Epithelial cell of proximal tubule (primary cell): Measurements from ENCODE around the gene RAB10. TPM values are rescaled to one million over a fixed set of nuclear protein-coding genes. Genes with fewer than 3 reads are reported as not detected.
A peak's percentile ranks its signal among the peaks of the same experiment; 100 is the strongest.

Source experiments
- DNase-seq: peaks from one replicate; pipeline ENCODE4 v3.0.0-alpha.2; 2011; ENCODE audit warnings: low read depth
- H3K4me3 ChIP-seq: 2 replicates; pipeline ENCODE4 v1.5.1; 2011; ENCODE audit warnings: low read depth, mild to moderate bottlenecking, low read length
- total RNA-seq: library from RNA; depleted of rRNA; stranded (reverse); fragments of >200 nt; gene quantifications from 2 replicates; pipeline ENCODE4 v1.2.3, GENCODE V29; 2015
- TF ChIP-seq, protein P1 (sequence below): conservative IDR thresholded peaks from 2 replicates; pipeline ENCODE4 v1.5.1; 2012; ENCODE audit warnings: low read depth, mild to moderate bottlenecking, low read length

RAB10 gene
- total RNA-seq, 1 donor from 2014 or later, result 154 TPM

DNA sequence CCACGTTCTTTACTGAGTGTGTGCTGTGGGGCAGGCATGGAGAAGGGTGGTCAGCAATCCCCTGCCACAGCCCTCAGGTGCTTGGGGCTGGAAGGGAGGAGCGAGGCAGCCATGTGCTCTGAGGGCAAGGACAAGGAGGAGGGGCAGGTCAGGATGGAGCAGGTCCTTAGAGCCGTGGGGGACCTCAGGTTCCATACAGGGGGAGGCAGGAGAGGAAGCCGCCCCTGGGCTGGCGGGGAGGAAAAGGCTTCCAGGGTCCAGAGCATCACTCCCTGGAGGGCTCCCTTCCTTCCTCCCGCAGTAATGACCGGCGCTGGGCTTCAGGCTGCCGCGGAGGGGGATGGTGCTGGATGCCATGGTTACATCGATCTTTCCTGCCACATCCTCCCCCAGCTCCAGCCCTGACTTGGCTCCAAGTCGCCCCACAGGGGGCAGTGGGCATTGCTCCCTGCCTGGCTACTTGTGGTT lies 145.6 kb downstream of the RAB10 start:
- no peak for DNase-seq
- H3K4me3 ChIP-seq, result no peak overlapping the region
- TF ChIP-seq, protein P1, sequence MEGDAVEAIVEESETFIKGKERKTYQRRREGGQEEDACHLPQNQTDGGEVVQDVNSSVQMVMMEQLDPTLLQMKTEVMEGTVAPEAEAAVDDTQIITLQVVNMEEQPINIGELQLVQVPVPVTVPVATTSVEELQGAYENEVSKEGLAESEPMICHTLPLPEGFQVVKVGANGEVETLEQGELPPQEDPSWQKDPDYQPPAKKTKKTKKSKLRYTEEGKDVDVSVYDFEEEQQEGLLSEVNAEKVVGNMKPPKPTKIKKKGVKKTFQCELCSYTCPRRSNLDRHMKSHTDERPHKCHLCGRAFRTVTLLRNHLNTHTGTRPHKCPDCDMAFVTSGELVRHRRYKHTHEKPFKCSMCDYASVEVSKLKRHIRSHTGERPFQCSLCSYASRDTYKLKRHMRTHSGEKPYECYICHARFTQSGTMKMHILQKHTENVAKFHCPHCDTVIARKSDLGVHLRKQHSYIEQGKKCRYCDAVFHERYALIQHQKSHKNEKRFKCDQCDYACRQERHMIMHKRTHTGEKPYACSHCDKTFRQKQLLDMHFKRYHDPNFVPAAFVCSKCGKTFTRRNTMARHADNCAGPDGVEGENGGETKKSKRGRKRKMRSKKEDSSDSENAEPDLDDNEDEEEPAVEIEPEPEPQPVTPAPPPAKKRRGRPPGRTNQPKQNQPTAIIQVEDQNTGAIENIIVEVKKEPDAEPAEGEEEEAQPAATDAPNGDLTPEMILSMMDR, result no peak

GRCh38 chr2:26182441-26182840 lies 148.6 kb downstream of the RAB10 start:
- TF ChIP-seq, protein P1, result no peak
- DNase-seq, result no peak
- H3K4me3 ChIP-seq, result no peak overlapping the region

GRCh38 chr2:26182887-26183630 lies 149.2 kb downstream of the RAB10 start:
- TF ChIP-seq, protein P1, result no peak
- DNase-seq, result no peak

GRCh38 chr2:26184121-26184520 lies 150.2 kb downstream of the RAB10 start:
- peak overlapping the region; percentile 47 for H3K4me3 ChIP-seq
- TF ChIP-seq, protein P1, result no peak
- DNase-seq, result no peak

More at GRCh38 chr2:26182887-26183630, 149.2 kb downstream of the RAB10 start:
- H3K4me3 ChIP-seq, result no peak overlapping the region

GRCh38 chr2:26184555-26185303 lies 150.8 kb downstream of the RAB10 start:
- TF ChIP-seq, protein P1, result peak; percentile 52
- peak overlapping the region; percentile 58 for H3K4me3 ChIP-seq
- peak; percentile 9 for DNase-seq

DNA sequence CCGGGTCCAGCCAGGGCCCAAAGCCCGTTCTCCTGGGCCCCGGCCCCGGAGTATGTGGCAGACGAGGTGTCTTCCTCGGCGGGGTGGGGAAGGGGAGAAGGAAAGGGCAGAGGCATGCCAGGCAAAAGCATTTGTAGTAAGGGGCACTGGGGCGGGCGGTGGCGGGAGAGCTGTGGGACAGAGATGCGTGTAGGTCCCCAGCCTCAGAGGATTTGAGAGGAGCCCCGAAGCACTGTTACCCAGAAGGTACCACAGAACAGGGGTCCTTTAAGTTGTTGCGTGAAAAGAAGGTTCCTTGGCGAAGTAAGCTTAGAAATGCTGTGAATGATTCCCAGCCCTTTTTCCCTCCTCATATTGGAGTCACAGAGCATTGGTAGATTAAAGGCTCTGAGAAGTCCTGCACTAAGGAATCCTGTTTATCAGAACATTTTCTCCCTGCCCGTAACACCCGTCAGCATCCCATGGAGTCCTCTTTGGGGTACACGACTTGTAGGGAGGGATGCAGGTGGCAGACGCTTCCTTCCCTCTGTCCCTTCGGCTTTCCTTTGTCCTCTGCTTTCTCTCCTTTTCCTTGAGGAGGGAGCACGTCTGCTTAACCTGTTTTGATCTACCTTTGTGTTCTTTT lies 151.5 kb downstream of the RAB10 start:
- no peak for DNase-seq
- TF ChIP-seq, protein P1, result no peak
- peak overlapping the region; percentile 58 for H3K4me3 ChIP-seq
